ENCODE measurements around the gene OSBPL1A. TPM values are rescaled to one million over a fixed set of nuclear protein-coding genes. Genes with fewer than 3 reads are reported as not detected.
"Not testable (repeated sequence)": the region's sequence is repeated elsewhere in the genome, so short reads cannot be mapped to it uniquely, and the experiment has no call there.

The OSBPL1A gene
- total RNA-seq, 2 donors from 2014 or later = 20.7 to 33.0 TPM

GRCh38 chr18:24153397-24153796 is 244.2 kb downstream of the OSBPL1A start:
- TF ChIP-seq CTCF (IDR thresholded peaks at IDR 0.05) = no peak
- no peak overlapping the region for H3K27ac ChIP-seq
- H3K4me3 ChIP-seq = no peak overlapping the region
- H3K4me1 ChIP-seq = no peaks in the 10 kb centered on the region
- no peak overlapping the region for H3K9ac ChIP-seq (ENCODE audit: low read depth in 2 of 2, low read length in 2 of 2)
- no peaks in the 10 kb centered on the region for H3K27me3 ChIP-seq
- no peaks in the 10 kb centered on the region for H3K36me3 ChIP-seq
- intact Hi-C loops (cut with DNase I) = no loop called here
- no peaks in the 10 kb centered on the region for H3K9me3 ChIP-seq
- no peak for DNase-seq

DNA sequence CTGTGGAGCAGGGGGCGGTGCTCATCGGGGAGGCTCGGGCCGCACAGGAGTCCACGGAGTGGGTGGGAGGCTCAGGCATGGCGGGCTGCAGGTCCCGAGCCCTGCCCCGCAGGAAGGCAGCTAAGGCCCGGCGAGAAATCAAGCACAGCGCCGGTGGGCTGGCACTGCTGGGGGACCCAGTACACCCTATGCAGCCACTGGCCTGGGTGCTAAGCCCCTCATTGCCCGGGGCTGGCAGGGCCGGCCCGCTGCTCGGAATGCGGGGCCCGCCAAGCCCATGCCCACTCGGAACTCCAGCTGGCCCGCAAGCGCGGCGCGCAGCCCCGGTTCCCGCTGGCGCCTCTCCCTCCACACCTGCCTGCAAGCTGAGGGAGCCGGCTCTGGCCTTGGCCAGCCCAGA is 248.0 kb downstream of the OSBPL1A start:
- H3K9ac ChIP-seq (ENCODE audit: low read depth in 2 of 2, low read length in 2 of 2); H3K4me1 ChIP-seq; H3K4me3 ChIP-seq; H3K27ac ChIP-seq; H3K9me3 ChIP-seq; H3K36me3 ChIP-seq; intact Hi-C loops (cut with DNase I); DNase-seq; H3K27me3 ChIP-seq: not testable (repeated sequence)

DNA sequence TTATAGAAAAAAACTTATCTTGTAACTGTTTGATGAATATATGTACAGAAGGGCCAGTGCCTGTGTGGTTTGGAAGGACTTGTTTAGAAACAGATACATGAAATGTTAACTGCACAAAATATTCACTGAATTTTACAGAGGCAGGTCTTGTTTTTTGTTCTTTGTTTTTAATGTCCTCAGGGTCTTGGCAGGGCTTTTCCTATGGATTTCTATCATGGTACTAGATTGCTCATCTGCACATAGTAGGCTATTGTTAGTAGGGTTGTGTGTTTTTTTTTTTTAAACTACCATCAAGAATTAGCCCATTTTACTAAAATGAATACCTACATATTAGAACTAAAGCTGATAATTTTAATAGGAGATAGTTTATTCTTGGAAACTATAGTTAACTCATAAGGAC is 255.2 kb downstream of the OSBPL1A start:
- DNase-seq = no peak
- no peak overlapping the region for H3K27ac ChIP-seq
- no peaks in the 10 kb centered on the region for H3K9me3 ChIP-seq
- no peaks in the 10 kb centered on the region for H3K36me3 ChIP-seq
- H3K4me1 ChIP-seq = no peaks in the 10 kb centered on the region
- H3K9ac ChIP-seq (ENCODE audit: low read depth in 2 of 2, low read length in 2 of 2) = no peak overlapping the region
- no peaks in the 10 kb centered on the region for H3K27me3 ChIP-seq
- intact Hi-C loops (cut with DNase I) = no loop called here
- TF ChIP-seq CTCF (IDR thresholded peaks at IDR 0.05) = no peak
- no peak overlapping the region for H3K4me3 ChIP-seq

- no peak overlapping the region for H3K27ac ChIP-seq
- H3K9me3 ChIP-seq = no peaks in the 10 kb centered on the region
- no peaks in the 10 kb centered on the region for H3K36me3 ChIP-seq
- no peaks in the 10 kb centered on the region for H3K4me1 ChIP-seq
- H3K4me3 ChIP-seq = no peak overlapping the region
- DNase-seq = no peak
- H3K27me3 ChIP-seq = no peaks in the 10 kb centered on the region
- no peak for TF ChIP-seq CTCF (IDR thresholded peaks at IDR 0.05)
- no peak overlapping the region for H3K9ac ChIP-seq (ENCODE audit: low read depth in 2 of 2, low read length in 2 of 2)
- intact Hi-C loops (cut with DNase I) = no loop called here
These were observed 256.9 kb downstream of the OSBPL1A start for GRCh38 chr18:24140697-24141096.

- Histone ChIP-seq H3K9ac (ENCODE audit: low read depth in 2 of 2, low read length in 2 of 2) (peak within 1 kb of the TSS; percentile 7 to 37), H3K9me3 (no peaks in the 10 kb centered on the region), H3K4me3 (peak within 1 kb of the TSS; percentile 63), H3K36me3 (no peaks in the 10 kb centered on the region), H3K27ac (no peak within 1 kb of the TSS), H3K4me1 (no peaks in the 10 kb centered on the region), H3K27me3 (no peaks in the 10 kb centered on the region)
- intact Hi-C loops (cut with DNase I) = no loop called here
- TF ChIP-seq CTCF (IDR thresholded peaks at IDR 0.05) = no peak
- DNase-seq = peak; percentile 72
These were observed 258.6 kb downstream of the OSBPL1A start, which contains the start of gene CABYR for GRCh38 chr18:24138789-24139616. Gene CABYR (plus strand): TSS chr18:24139062. CDS start chr18:24143115, 4,053 bp downstream.

DNA sequence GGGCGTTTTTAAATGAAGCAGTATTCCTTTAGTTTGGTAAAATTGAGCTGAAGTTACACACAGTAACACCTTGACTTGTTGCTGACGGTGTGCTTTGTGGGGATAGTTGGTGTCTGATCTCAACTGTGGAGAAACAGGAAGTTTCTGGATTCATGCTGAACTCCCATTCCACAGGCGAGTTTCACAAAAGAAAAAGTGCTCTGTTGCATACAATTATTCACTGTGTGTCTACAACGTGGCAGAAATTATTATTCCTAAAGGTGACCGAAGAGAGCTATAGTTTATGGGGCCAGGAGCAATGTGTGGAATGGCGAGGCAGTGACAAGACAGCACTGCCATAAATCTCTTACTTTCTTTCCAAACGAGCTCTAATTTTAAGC is 259.2 kb downstream of the OSBPL1A start:
- Histone ChIP-seq H3K4me3 (peak overlapping the region; percentile 63), H3K4me1 (no peaks in the 10 kb centered on the region), H3K9me3 (no peaks in the 10 kb centered on the region), H3K27ac (no peak overlapping the region), H3K27me3 (no peaks in the 10 kb centered on the region), H3K36me3 (no peaks in the 10 kb centered on the region), H3K9ac (ENCODE audit: low read depth in 2 of 2, low read length in 2 of 2) (peak overlapping the region in 1 of 2 donors; percentile 7)
- TF ChIP-seq CTCF (IDR thresholded peaks at IDR 0.05) = no peak
- intact Hi-C loops (cut with DNase I) = no loop called here
- no peak for DNase-seq

Data from colonic mucosa (tissue), 4 donors.